Osteocyte (in vitro differentiated cells): ENCODE results near the gene PLPP6. TPM values are rescaled to one million over a fixed set of nuclear protein-coding genes. Genes with fewer than 3 reads are reported as not detected.

Experiments
- DNase-seq: peaks from one replicate; pipeline ENCODE4 v3.0.0; 2021; ENCODE audit warnings: mixed read lengths; ENCODE audit not compliant: unreplicated experiment; ENCODE audit errors: extremely low spot score
- H3K27ac Mint-ChIP-seq: one replicate; pipeline ENCODE4 v1.8.0; 2021; ENCODE audit warnings: mild to moderate bottlenecking, mixed read lengths; ENCODE audit not compliant: unreplicated experiment
- H3K27me3 Mint-ChIP-seq: one replicate; pipeline ENCODE4 v1.8.0; 2021; ENCODE audit warnings: mixed read lengths; ENCODE audit not compliant: unreplicated experiment
- H3K36me3 Mint-ChIP-seq: one replicate; pipeline ENCODE4 v1.8.0; 2021; ENCODE audit warnings: mixed read lengths; ENCODE audit not compliant: unreplicated experiment
- H3K4me1 Mint-ChIP-seq: one replicate; pipeline ENCODE4 v1.8.0; 2021; ENCODE audit warnings: mixed read lengths; ENCODE audit not compliant: unreplicated experiment
- H3K4me3 Mint-ChIP-seq: one replicate; pipeline ENCODE4 v1.8.0; 2021; ENCODE audit warnings: mild to moderate bottlenecking, moderate library complexity, mixed read lengths; ENCODE audit not compliant: unreplicated experiment
- H3K9me3 Mint-ChIP-seq: one replicate; pipeline ENCODE4 v1.8.0; 2021; ENCODE audit warnings: mixed read lengths; ENCODE audit not compliant: unreplicated experiment
- CTCF ChIP-seq: fragments of 200-600 bp; sonication (generic); IDR thresholded peaks from 2 replicates; pipeline ENCODE4 v1.5.0; 2021; ENCODE audit warnings: antibody characterized with exemption, mild to moderate bottlenecking, moderate library complexity
- total RNA-seq: library from RNA; stranded (reverse); gene quantifications from 2 replicates; pipeline ENCODE4 v1.2.1, GENCODE V29; 2021

PLPP6 gene
- total RNA-seq, 1 donor from 2014 or later: 8.1 TPM

- Mint-ChIP-seq H3K36me3 (peaks cover 27% of the 10 kb centered on the region), H3K27me3 (no peaks in the 10 kb centered on the region), H3K27ac (no peak overlapping the region), H3K9me3 (no peaks in the 10 kb centered on the region), H3K4me1 (peaks cover 2% of the 10 kb centered on the region), H3K4me3 (no peak overlapping the region)
- no peak for DNase-seq
- no peak for TF ChIP-seq CTCF
Measured at GRCh38 chr9:4689687-4690104, 27.6 kb downstream of the PLPP6 start.

- Mint-ChIP-seq H3K27me3 (no peaks in the 10 kb centered on the region), H3K4me1 (peaks cover 2% of the 10 kb centered on the region), H3K27ac (no peak overlapping the region), H3K36me3 (peaks cover 22% of the 10 kb centered on the region), H3K9me3 (no peaks in the 10 kb centered on the region), H3K4me3 (no peak overlapping the region)
- no peak for DNase-seq
- TF ChIP-seq CTCF: no peak
Measured at GRCh38 chr9:4690144-4690543, 28.1 kb downstream of the PLPP6 start.

- TF ChIP-seq CTCF: no peak
- peaks cover 3% of the 10 kb centered on the region for H3K4me1 Mint-ChIP-seq
- DNase-seq: no peak
- peaks cover 19% of the 10 kb centered on the region for H3K36me3 Mint-ChIP-seq
- no peaks in the 10 kb centered on the region for H3K9me3 Mint-ChIP-seq
- H3K4me3 Mint-ChIP-seq: no peak overlapping the region
- no peaks in the 10 kb centered on the region for H3K27me3 Mint-ChIP-seq
- no peak overlapping the region for H3K27ac Mint-ChIP-seq
Measured at GRCh38 chr9:4691795-4692194, 29.7 kb downstream of the PLPP6 start.

GRCh38 chr9:4700091-4700490 lies 38.0 kb downstream of the PLPP6 start:
- no peak for DNase-seq
- H3K4me1 Mint-ChIP-seq: peaks cover 3% of the 10 kb centered on the region
- peaks cover 51% of the 10 kb centered on the region for H3K36me3 Mint-ChIP-seq

GRCh38 chr9:4700932-4701331 lies 38.8 kb downstream of the PLPP6 start:
- no peak overlapping the region for H3K4me3 Mint-ChIP-seq
- H3K27ac Mint-ChIP-seq: no peak overlapping the region
- no peak for TF ChIP-seq CTCF
- H3K9me3 Mint-ChIP-seq: no peaks in the 10 kb centered on the region
- DNase-seq: no peak
- no peaks in the 10 kb centered on the region for H3K27me3 Mint-ChIP-seq
- peaks cover 52% of the 10 kb centered on the region for H3K36me3 Mint-ChIP-seq
- H3K4me1 Mint-ChIP-seq: peaks cover 3% of the 10 kb centered on the region

More at GRCh38 chr9:4700091-4700490, 38.0 kb downstream of the PLPP6 start:
- no peak for TF ChIP-seq CTCF
- Mint-ChIP-seq H3K9me3 (no peaks in the 10 kb centered on the region), H3K27ac (no peak overlapping the region), H3K4me3 (no peak overlapping the region), H3K27me3 (no peaks in the 10 kb centered on the region)
